HG02938 (cell line): ENCODE data around the gene UBE2L3.
"Not testable (repeated sequence)": the region's sequence is repeated elsewhere in the genome, so short reads cannot be mapped to it uniquely, and the experiment has no call there.

Experiments
- ATAC-seq: cut with Tn5 transposase; IDR thresholded peaks from one replicate; pipeline ENCODE4 v1.9.1; 2021; ENCODE audit warnings: mild to moderate bottlenecking, moderate library complexity; ENCODE audit not compliant: unreplicated experiment

The UBE2L3 gene

DNA sequence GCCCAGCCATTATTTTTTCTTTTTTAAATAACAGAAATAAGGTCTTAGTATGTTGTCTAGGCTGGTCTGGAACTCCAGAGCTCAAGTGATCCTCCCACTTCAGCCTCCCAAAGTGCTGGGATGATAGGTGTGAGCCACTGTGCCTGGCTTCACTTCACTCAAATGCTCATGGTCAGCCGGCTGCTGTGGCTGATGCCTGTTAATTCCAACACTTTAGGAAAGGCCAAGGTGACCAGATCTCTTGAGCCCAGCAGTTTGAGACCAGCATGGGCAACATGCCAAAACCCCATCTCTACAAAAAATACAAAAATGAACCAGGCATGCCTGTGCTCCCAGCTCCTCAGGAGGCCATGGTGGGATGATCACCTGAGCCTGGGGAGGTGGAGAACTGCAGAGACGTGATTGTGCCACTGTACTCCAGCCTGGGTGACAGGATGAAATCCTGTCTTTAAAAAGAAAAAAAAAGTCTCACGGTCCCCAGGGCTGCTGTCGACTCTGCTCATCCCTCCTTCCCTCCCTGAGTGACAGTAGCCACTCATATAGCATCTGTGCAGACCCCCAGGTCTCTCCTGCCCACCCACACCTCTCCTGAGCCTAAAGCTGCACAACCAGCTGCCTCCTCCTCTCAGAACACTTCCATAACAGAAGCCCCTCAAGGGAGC, 58.7 kb downstream of the UBE2L3 start:
- no peak for ATAC-seq

DNA sequence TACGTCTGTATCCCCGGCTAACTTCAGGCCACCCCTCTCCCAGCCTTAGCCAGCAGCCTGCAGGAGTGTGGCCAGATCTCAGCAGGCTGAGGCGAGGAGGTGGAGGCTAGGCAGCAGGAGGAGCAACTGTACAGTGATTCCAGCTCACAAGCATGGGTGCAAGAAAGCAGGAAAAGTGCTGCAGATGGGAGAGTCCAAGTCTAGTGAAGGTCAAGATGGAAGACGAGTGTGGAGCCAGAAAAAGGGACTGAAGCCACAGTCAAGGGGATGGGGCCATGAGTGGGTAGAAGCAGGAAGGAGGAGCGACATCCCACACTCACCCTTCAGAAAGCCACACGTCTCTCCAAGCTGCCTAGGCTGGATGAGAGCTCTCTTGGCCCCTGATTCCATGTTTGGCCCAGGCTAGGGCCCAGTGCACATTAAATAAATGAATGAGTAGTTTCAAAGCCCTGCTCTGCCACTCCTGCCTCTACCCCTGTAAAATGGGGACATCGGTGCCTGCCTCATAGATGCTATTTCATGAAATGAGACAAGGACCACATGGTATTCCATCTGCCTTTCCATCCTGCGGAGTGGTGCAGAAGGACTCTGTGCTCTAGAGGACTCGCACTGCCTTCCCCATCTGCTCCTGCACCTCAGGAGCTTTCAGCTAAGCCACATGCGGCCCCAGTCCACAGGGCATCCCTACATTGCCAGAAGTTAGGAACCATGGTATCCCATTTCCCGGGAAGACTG, 59.4 kb downstream of the UBE2L3 start:
- ATAC-seq = no peak

DNA sequence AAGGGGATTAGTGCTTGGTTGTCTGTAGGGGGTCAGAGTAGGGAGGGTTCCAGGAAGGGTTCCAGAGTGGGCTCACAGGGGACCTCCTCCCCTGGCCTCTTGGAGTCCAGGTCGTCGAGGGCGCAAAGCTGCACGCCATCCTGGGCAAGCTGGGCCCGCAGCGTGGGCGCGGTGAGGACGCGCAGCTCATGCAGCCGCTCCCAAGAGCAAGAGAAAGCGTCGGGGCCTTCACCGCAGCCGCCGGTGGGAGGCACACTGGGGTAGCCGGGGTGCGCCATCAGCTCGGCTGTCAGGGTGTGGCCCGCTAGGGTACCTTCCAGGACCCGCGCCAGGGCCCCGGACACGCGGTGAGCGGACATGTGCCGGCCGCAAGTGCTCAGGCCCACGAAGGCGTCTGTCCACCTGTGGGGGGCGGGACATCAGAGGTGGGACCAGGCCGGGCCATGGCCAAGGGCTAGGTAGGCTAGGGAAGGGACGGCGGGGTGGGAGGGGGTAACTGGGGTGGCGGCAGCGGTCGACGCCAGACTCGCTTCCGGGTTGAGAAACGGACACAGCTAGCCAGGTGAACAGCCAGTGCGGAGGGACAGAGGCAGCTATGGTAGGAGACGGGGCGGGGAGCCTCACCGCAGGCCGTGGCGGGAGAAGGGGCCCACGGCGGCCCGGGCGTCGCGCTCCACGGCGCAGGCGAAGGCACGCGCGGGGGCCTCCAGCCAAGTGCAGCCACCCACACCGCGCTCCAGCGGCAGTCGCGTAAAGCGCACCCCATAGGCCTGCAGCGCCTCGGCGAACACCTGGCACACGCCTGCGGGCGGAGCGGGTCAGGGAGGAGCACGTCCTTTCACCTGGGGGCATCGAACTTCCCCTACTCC, 61.1 kb downstream of the UBE2L3 start:
- peak; percentile 7 for ATAC-seq

DNA sequence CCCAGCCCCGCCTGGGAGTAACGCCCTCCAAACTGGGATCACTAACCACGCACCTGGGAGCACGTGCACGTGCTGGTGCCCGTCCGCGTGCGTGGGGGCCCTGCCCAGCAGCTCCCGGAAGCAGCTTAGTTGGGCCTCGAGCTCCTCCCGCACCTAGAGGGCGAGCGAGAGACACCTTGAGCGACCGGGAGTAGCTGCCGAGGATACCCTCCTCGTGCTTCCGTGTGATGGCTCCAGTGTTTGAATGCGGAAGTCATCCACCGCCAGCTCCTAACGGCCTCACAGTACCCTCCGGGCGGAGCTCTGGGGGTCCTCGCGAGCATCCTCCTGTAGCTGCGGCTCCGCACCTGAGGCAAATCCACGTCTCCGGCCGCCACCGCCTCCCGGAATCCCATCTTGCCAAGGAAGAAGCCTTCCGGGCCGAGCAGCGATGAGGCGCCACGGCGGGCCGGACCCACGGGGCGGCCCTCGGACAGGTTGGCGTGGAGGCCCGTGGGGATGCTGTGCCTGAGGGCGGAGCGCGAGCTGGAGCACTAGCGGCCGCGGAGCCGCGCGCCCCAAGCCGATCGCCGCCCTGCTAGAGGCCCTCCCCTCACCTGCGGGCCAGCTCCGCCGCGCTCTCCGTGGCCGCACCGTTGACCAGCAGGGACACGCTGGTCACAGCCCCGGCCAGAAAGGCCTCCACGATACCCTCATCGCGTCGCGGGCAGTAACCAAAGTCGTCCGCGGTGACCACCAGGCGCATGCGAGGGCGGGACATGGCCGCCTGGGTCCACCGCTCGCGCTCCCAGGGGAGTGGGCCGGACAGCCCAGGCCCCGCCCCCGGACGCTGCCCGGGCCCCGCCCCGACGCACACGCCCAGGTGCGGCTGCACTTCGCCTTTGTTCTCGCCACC, 62.0 kb downstream of the UBE2L3 start, which contains the start of gene YDJC:
TSS of gene YDJC (minus strand) at position 768 of the 895 bp plus-strand sequence. CDS start at position 760, 8 bp downstream.
- peak; percentile 68 for ATAC-seq

DNA sequence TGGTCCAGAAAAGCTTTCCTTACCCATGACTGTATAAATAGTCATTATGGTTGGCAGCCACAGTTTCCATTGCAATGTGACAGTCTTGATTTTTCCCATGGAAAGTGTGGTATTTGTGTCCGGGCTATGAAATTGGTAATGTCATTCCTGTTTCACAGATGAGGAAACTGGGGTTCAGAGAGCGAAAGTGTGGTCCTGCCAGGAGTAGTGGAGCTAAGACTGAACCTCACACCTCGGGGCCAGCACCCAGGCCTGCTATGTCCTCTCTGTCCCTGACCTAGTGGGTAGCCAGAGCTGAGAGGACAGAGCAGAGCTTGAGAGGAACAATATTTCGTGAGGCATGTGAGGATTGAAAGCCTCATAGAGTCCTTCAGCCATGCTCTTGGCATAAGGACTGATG, 63.5 kb downstream of the UBE2L3 start:
- no peak for ATAC-seq

DNA sequence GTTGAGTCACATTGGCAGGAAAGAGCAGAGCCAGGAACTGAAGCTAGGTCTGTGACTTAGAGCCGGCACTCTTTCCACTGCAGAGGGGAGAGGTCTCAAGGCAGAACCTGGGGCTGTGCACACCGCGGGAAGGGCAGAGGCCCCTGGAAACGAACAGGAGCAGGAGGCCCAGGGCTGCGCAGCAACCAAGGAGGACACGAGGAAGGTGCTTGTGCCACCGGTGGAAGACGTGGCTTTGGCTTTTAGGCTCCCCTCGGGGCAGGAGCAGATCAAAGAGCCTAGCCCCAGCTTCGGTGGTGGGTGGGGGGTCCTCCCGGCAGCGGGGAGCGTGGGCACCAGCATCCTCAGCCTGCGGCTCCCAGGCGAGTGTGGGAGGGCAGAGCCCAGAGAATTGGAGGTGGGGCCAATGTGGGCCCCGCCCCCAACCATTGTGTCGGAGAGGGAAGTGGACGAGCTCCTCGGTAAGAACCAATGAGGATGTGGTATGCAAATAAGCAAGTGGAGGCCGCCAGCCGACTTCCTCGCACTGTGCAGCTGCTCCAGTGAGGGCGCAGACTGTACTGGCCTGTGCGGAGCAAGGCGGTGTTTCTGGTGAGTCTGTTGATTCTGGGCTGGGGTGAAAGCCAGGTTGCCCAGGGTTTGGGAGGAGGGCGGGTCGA, 64.9 kb downstream of the UBE2L3 start, which contains the start of gene CCDC116:
TSS of gene CCDC116 (plus strand) at position 524 of the 659 bp plus-strand sequence. CDS start 422 bp downstream, outside the sequence.
- ATAC-seq = no peak

DNA sequence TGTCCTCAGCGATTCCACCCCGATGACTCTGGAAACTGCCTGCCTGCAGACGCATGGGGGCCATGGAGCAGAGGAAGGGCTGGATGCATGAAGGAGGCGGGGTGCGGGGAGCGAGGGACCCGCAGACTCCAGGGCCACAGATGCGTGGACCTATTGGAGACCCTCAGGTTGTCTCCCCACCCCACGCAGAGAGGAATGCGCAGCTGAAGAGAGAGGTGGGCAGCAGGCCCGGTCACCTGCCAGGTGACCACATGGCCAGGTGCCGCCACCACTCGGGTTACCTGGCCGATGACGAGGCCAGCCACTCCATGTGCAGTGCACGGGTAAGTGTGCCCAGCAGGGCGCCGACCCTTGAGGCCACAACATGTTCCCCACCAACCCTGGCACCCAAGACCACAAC, 65.4 kb downstream of the UBE2L3 start:
- no peak for ATAC-seq

DNA sequence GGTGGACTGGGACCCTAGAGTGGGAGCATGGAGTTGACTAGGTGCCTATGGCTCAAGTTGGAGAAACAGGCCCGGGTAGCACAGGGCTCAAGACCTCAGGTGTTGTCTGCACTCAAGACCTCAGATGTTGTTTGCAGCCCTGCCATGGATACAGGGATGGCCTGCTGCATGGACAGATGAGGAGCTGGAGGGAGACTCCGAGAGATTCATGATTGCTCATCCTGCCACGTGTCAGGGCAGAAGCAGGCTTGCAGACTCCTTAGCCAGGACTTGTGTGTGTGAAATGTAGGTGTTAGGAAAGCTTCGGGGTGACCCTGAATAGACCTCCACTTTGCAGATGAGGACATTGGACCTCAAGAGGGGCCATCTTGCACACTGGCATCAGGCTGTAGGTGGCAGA, 66.0 kb downstream of the UBE2L3 start:
- ATAC-seq = no peak

DNA sequence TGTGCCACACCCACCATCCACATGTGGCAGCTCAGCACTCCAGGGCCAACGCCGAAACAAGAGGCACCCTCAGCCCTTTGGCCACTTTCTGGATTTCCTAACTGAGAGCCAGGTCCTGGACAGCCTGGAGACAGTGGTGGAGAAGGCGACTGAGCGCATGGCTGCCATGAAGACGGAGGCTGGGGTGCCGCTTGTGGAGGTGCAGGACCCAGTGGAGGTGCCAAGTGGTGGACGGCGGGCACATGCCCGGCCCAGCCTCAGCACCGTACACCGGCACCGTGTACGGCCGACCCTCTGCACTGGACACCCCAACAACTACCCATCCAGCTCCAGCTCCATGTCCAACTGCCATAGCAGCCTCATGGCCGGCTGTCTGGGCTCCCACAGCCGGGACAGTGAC, 66.6 kb downstream of the UBE2L3 start:
- no peak for ATAC-seq

DNA sequence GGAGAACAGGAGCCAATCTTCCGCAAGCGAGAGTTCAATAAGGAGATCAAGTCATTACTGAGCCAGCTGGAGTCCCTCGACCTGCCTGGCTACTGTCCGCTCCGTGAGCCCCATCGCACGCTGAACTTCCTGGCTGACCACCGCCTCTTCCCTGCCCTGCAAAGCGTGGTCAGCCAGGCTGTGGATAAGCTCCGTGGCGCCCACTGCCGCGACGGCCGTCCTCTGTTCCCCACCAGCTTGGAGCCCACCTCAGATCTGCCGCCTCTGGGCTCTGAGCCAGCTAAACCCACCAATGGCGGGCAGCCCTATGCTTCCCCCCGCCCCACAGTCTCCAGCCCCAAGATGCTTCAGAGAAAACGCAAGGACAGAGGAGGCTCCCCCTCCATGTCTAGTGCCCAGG, 67.3 kb downstream of the UBE2L3 start:
- no peak for ATAC-seq

DNA sequence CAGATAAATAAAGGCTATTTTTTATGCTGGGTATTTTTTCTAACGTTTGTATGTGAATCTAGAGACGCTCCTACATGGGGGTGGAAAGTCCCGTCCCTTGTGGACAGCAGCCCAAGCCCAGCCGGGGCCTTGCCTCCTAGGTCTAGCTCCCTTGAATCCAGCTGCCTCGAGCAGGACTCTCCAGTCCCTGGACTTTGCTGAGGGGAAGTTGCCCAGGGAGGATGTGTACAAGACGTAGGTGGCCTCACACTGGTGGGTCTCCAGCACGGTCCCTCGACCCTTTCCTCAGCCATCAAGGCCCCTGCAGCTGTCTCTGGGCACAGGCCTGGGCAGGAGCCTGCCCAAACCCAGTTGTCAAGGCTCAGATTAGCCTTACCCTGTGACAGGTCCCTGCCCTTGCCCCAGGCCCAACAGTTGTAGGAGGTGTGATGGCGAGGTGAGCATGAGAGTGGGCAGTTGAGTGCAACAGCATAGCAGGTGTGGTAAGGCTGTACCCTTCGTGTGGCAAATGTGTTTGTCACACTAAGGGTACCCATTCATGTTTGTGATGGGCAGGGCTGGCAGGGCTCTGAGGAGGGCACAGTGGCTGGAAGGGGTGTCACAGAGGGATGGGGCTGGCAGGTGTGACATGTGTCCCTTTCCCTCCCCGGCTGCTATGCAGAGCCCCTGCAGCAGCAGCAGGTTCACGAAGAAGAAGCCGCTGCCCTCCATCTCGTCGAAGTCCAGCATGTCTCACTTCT, 68.4 kb downstream of the UBE2L3 start:
- no peak for ATAC-seq

DNA sequence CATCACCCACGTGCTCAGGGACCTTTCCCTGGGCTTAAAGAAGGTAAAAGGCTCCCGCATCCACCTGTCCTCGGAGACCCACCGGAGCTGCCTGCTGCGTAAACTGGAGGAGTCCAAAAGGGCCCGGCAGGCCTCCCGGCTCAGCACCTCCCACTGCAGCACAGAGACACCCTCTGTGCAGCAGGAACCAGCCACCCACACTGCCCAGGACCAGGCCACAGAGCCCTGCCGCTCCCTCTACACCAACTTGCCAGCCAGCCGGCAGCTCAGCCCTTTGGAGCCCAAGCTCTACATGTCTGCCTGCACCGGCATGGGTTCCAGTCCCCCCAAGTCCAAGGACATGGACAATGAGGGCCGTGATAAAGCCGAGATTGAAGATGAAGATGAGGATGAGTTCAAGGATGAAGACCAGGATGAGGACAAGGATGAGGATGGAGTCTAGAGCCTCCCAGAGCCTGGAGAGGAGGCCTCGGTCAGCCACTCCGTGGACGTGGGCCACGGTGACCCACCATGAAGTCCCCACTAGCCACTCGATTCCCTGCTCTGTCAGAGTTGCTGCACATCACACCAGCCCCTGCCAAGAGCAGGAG, 69.2 kb downstream of the UBE2L3 start:
- no peak for ATAC-seq

DNA sequence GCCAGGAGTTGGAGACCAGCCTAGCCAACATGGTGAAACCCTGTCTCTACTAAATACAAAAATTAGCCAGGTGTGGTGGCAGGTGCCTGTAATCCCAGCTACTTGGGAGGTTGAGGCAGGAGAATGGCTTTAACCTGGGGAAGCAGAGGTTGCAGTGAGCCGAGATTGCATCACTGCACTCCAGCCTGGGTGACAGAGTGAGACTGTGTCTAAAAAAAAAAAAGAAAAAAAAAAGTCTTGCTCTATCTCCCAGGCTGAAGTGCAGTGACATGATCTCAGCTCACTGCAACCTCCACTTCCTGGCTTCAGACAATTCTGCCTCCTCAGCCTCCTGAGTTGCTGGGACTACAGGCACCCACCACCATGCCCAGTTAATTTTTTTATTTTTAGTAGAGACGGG, 69.9 kb downstream of the UBE2L3 start:
- ATAC-seq = not testable (repeated sequence)

DNA sequence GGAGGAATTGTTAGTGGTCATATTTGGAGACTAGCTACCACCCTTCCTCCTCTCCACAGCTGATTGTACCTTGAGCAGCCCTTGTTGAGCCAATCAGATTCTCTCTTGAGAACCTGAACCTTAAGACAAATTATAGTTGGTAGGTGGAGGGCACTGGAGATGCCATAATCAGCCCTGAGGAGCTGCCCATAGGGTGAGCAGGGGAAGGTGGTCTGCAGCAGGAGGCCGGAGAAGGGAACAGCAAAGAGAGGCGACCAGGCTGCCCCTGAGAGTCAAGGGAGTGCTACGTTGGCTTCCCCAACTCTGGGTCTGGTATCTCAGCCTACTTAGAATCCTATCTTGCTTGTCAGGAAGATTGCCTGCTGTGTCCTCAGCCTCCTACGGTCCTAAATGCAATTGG, 71.8 kb downstream of the UBE2L3 start:
- no peak for ATAC-seq

DNA sequence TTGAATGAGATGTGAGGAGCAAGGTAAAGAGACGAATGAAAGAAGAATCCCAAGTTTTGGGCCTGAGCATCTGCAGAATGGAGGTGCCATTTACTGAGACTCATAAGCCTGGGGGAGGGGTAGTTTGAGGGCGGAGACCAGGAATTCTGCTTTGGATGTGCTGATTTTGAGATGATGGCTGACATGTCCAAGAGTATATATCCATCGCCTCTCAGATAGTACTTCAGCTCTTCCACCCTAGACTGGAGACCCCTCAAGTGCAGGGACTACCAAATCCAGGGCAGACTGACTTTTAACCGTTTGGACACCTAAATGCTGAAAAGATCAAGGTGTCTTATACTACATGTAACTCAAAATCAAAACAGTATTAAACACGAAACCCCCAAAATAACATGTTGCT, 73.3 kb downstream of the UBE2L3 start:
- ATAC-seq = no peak

DNA sequence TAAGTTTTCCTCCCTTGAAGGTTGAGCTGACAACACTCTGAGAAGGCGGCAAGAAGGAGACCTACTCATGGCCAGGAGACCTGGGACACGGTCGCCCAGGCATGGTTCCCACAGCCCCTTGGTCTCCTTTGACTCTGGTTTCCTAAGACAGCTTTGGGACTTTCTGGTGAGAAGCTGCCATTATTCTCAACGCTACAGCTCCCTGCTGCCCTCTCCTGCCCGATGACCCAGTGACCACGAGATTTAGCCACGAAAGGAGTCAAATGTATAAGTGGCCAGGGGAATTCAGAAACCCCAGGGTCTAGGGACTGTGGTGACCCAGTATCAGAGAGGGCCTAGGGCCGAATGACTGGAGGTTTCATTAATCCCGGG, 73.9 kb downstream of the UBE2L3 start:
- ATAC-seq = no peak

DNA sequence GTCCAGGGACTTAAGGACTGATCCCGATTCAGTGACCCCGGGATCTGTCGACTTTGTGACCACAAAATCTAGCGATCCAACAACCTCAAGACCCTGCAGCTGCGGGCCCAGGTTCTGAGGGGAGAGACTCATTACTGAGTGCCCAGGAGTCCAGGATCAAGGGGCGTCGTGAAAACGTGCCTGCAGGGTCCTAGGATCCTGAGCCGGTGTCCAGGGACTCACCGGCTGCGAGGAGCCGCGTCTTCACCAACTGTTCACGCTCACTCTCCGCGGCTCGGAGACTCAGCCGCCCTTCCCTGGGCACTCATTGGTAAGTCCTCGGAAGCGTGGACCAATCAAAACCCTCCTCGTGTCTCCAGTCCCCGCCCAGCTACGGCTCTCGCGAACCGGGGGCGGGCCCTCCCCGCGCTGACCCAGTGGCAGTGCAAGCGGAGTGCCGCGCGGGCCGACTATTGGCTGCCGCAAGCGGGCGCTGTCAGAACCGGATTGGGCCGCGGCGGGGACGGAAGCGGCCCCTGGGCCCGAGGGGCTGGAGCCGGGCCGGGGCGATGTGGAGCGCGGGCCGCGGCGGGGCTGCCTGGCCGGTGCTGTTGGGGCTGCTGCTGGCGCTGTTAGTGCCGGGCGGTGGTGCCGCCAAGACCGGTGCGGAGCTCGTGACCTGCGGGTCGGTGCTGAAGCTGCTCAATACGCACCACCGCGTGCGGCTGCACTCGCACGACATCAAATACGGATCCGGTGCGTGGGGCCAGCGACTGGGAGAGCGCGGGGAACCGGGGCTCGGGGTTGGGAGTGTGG, 74.5 kb downstream of the UBE2L3 start, which contains the start of gene SDF2L1:
TSS of gene SDF2L1 (plus strand) at position 514 of the 795 bp plus-strand sequence. CDS start at position 549, 35 bp downstream.
- ATAC-seq = peak; percentile 88
